ENCODE data around the gene FKBP5. TPM values are rescaled to one million over a fixed set of nuclear protein-coding genes. Genes with fewer than 3 reads are reported as not detected.

FKBP5 gene
- total RNA-seq, 1 donor from 2014 or later: 4.6 TPM

DNA sequence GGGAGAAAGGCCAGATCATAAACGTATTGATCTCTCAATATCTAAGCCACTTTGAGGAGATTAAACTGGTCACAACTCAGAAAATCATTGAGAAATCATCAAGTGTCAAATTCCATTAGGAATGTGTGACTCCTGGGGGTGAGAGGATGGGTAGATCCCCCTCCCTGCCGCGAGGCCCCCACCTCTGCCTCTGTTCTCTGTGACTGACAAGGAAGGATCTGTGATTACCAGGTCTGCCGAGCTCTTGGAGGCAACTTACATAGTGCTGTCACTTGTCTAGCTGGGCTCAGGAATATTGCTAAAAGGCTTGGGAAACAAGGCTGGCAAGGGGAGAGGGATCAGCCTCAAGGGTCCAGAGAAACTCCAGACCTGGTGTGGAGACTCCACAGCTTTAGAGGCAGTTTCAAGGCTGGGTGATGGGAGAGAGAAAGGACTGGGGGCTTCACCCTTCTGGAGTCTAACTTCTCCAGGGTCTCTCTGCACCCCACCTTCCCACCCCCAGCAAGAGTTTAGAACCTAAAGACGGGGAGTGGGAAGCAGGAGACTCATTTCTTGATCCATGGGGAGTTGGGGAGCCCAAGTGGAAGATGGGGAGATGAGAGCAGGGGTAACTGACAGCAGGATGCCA, 36.5 kb upstream of the FKBP5 start:
- H3K27ac Mint-ChIP-seq (ENCODE audit: unreplicated experiment): no peak overlapping the region
- Histone ChIP-seq H3K27ac (ENCODE audit: low read depth, low read length) (no peak overlapping the region), H4K20me1 (ENCODE audit: insufficient read depth, low read length) (no peaks in the 10 kb centered on the region), H3K4me2 (ENCODE audit: low read length) (no peak overlapping the region), H3K79me2 (ENCODE audit: insufficient read depth, low read length) (no peaks in the 10 kb centered on the region), H3K36me3 (ENCODE audit: insufficient read depth, low read length) (no peaks in the 10 kb centered on the region), H3K9ac (ENCODE audit: low read length) (no peak overlapping the region), H3K9me3 (ENCODE audit: insufficient read depth, low read depth, low read length) (no peaks in the 10 kb centered on the region), H3K4me3 (ENCODE audit: insufficient read depth, low read depth, low read length) (no peak overlapping the region), H2AFZ (ENCODE audit: low read depth, low read length) (no peak overlapping the region), H3K4me1 (ENCODE audit: insufficient read depth, low read length) (peaks cover 32% of the 10 kb centered on the region), H3K27me3 (ENCODE audit: insufficient read depth, low read length) (no peaks in the 10 kb centered on the region)
- H3K4me3 Mint-ChIP-seq (ENCODE audit: unreplicated experiment): no peak overlapping the region
- DNase-seq (ENCODE audit: low read depth) (no peak), FAIRE-seq (no peak)
- TF ChIP-seq CTCF (IDR thresholded peaks at IDR 0.05; ENCODE audit: insufficient read depth, low read depth, low read length) (no peak), EZH2 (IDR thresholded peaks at IDR 0.05; ENCODE audit: insufficient read depth, low read length) (no peak)
- H3K4me1 Mint-ChIP-seq (ENCODE audit: low read depth, unreplicated experiment): peaks cover 32% of the 10 kb centered on the region
- H3K9me3 Mint-ChIP-seq (ENCODE audit: unreplicated experiment): no peaks in the 10 kb centered on the region
- H3K36me3 Mint-ChIP-seq (ENCODE audit: low read depth, unreplicated experiment): no peaks in the 10 kb centered on the region
- H3K27me3 Mint-ChIP-seq (ENCODE audit: low read depth, unreplicated experiment): peaks cover 29% of the 10 kb centered on the region

DNA sequence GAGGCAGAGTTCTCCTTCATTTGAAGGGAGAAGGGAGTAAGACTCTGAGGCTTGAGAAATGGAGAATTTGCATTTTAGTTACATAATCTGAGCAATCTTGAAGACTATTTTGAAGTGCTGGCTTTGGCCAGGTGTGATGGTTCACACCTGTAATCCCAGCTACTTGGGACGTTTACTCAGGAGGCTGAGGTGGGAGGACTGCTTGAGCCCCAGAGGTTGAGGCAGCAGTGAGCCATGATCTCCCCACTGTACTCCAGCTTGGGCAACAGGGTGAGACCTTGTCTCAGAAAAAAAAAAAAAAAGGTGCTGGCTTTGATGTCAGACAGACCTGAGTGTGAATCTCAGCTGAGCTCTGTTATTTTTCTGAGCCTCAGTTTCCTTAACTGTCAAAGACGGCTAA, 35.8 kb upstream of the FKBP5 start:
- no peak overlapping the region for H3K27ac Mint-ChIP-seq (ENCODE audit: unreplicated experiment)
- Histone ChIP-seq H3K4me2 (ENCODE audit: low read length) (no peak overlapping the region), H4K20me1 (ENCODE audit: insufficient read depth, low read length) (no peaks in the 10 kb centered on the region), H3K79me2 (ENCODE audit: insufficient read depth, low read length) (no peaks in the 10 kb centered on the region), H3K27me3 (ENCODE audit: insufficient read depth, low read length) (no peaks in the 10 kb centered on the region), H3K36me3 (ENCODE audit: insufficient read depth, low read length) (no peaks in the 10 kb centered on the region), H3K27ac (ENCODE audit: low read depth, low read length) (no peak overlapping the region), H3K9ac (ENCODE audit: low read length) (no peak overlapping the region), H3K4me3 (ENCODE audit: insufficient read depth, low read depth, low read length) (no peak overlapping the region), H3K9me3 (ENCODE audit: insufficient read depth, low read depth, low read length) (no peaks in the 10 kb centered on the region), H2AFZ (ENCODE audit: low read depth, low read length) (no peak overlapping the region), H3K4me1 (ENCODE audit: insufficient read depth, low read length) (peaks cover 39% of the 10 kb centered on the region)
- H3K4me1 Mint-ChIP-seq (ENCODE audit: low read depth, unreplicated experiment): peaks cover 38% of the 10 kb centered on the region
- H3K36me3 Mint-ChIP-seq (ENCODE audit: low read depth, unreplicated experiment): no peaks in the 10 kb centered on the region
- H3K27me3 Mint-ChIP-seq (ENCODE audit: low read depth, unreplicated experiment): peaks cover 24% of the 10 kb centered on the region
- DNase-seq (ENCODE audit: low read depth) (no peak), FAIRE-seq (no peak)
- H3K4me3 Mint-ChIP-seq (ENCODE audit: unreplicated experiment): no peak overlapping the region
- TF ChIP-seq CTCF (IDR thresholded peaks at IDR 0.05; ENCODE audit: insufficient read depth, low read depth, low read length) (no peak), EZH2 (IDR thresholded peaks at IDR 0.05; ENCODE audit: insufficient read depth, low read length) (no peak)
- no peaks in the 10 kb centered on the region for H3K9me3 Mint-ChIP-seq (ENCODE audit: unreplicated experiment)

- TF ChIP-seq EZH2 (IDR thresholded peaks at IDR 0.05; ENCODE audit: insufficient read depth, low read length) (no peak), CTCF (IDR thresholded peaks at IDR 0.05; ENCODE audit: insufficient read depth, low read depth, low read length) (no peak)
- Histone ChIP-seq H4K20me1 (ENCODE audit: insufficient read depth, low read length) (no peaks in the 10 kb centered on the region), H3K4me1 (ENCODE audit: insufficient read depth, low read length) (peaks cover 42% of the 10 kb centered on the region), H3K79me2 (ENCODE audit: insufficient read depth, low read length) (no peaks in the 10 kb centered on the region), H3K36me3 (ENCODE audit: insufficient read depth, low read length) (no peaks in the 10 kb centered on the region), H3K27ac (ENCODE audit: low read depth, low read length) (no peak overlapping the region), H3K9me3 (ENCODE audit: insufficient read depth, low read depth, low read length) (no peaks in the 10 kb centered on the region), H3K4me3 (ENCODE audit: insufficient read depth, low read depth, low read length) (no peak overlapping the region), H3K27me3 (ENCODE audit: insufficient read depth, low read length) (no peaks in the 10 kb centered on the region), H3K9ac (ENCODE audit: low read length) (no peak overlapping the region), H3K4me2 (ENCODE audit: low read length) (no peak overlapping the region), H2AFZ (ENCODE audit: low read depth, low read length) (no peak overlapping the region)
- Mint-ChIP-seq H3K9me3 (ENCODE audit: unreplicated experiment) (no peaks in the 10 kb centered on the region), H3K4me3 (ENCODE audit: unreplicated experiment) (no peak overlapping the region), H3K4me1 (ENCODE audit: low read depth, unreplicated experiment) (peaks cover 39% of the 10 kb centered on the region), H3K36me3 (ENCODE audit: low read depth, unreplicated experiment) (no peaks in the 10 kb centered on the region), H3K27me3 (ENCODE audit: low read depth, unreplicated experiment) (peaks cover 20% of the 10 kb centered on the region), H3K27ac (ENCODE audit: unreplicated experiment) (no peak overlapping the region)
- DNase-seq (ENCODE audit: low read depth) (no peak), FAIRE-seq (no peak)
Measured at GRCh38 chr6:35724059-35724458, 35.3 kb upstream of the FKBP5 start.

All from astrocyte (in vitro differentiated cells and primary cell).